ENCODE results near the gene OTUD5.
A peak's percentile ranks its signal among the peaks of the same experiment; 100 is the strongest.
"Not testable (repeated sequence)": the region's sequence is repeated elsewhere in the genome, so short reads cannot be mapped to it uniquely, and the experiment has no call there.

OTUD5 gene, protein sequence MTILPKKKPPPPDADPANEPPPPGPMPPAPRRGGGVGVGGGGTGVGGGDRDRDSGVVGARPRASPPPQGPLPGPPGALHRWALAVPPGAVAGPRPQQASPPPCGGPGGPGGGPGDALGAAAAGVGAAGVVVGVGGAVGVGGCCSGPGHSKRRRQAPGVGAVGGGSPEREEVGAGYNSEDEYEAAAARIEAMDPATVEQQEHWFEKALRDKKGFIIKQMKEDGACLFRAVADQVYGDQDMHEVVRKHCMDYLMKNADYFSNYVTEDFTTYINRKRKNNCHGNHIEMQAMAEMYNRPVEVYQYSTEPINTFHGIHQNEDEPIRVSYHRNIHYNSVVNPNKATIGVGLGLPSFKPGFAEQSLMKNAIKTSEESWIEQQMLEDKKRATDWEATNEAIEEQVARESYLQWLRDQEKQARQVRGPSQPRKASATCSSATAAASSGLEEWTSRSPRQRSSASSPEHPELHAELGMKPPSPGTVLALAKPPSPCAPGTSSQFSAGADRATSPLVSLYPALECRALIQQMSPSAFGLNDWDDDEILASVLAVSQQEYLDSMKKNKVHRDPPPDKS

DNA sequence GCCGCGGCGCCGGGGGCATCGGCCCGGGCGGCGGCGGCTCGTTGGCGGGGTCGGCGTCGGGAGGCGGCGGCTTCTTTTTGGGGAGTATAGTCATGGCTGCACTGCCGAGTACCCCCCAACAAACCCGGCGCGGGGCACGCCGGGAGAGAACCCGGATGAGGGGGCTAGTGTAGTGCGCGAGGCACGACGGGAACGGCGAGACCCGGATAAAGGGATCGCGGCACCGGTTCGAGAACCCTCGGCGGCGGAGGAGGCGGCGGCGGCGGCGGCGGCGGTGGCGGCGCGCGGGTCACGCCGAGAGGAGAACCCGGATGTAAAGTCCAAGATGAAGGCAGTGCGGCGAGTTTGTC is at the start of gene OTUD5:
OTUD5 (minus strand) TSS at position 131 of the 350 bp plus-strand sequence; CDS start at position 94, 37 bp downstream.
- DNase-seq (ENCODE audit: low spot score): peak; percentile 62

DNA sequence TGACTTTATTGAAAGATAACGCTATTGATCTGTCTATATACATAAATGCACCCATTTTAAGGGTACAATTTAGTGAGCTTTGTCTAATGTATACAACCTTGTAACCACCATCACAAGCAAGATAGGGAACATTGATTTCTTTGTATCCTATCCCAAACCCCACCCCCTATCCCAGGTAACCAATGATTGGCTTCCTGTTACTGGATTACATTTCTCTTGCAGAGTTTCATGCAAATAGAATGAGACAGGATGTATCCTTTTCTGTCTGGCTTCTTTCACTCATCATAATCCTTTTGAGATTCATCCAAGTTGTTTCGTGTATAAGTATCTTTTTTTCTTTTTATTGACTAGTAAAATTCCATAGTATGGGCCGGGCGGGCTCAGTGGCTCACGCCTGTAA is 46.3 kb upstream of the OTUD5 start:
- DNase-seq (ENCODE audit: low spot score): no peak

GRCh38 chrX:49002091-49002935 is 44.9 kb upstream of the OTUD5 start, which contains the start of gene GRIPAP1:
GRIPAP1 (minus strand) TSS chrX:49002264; CDS start chrX:49002229, 35 bp downstream.
- DNase-seq (ENCODE audit: low spot score): peak; percentile 89

DNA sequence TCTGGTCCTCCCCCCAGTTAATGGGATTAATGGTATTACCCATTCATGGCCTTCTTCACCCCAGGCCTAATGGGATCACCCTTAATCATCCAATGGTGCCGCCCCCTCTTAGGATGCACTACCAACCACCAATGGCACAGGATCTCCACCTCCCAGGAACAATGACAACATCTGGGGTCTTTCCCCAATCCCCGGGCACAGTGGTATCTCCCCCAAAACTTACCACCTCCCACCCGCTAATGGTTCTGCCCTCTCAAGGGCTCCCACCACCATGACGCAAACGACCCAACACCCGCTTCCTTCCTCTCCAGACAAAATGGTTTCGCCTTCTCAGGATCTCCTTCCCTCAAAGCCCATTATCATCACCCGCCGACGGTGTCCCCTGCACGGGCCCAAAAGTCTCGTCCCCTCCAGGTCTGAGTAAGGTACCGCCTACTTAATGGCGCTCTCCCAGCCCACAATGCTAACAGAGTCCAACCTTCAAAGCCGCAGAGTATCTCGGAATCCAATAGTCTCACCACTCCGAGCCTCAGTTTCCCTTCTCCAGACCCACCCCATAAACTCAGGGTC is 44.2 kb upstream of the OTUD5 start:
- peak; percentile 37 for DNase-seq (ENCODE audit: low spot score)

- no peak for DNase-seq (ENCODE audit: low spot score)
Observed at GRCh38 chrX:49000636-49001035, 43.2 kb upstream of the OTUD5 start.

DNA sequence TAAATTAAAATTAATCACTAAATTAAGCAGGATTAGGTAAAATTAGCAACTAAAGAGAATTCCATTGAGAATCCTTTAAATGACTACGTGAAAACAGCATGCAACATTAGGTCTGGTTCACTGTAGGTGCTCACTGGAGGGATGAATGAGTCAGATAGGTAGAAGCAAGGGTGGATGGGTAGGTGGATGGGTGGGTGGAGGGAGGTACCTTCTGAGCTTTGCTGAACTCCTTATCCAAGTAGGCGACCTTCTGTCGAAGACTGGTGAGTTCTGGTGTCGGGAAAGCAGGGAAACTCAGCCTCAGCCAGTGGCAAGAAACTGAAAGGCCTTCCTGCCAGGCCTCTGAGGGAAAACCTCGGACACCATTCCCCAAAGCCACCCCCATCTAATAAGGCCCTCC is 41.6 kb upstream of the OTUD5 start:
- DNase-seq (ENCODE audit: low spot score): no peak

- no peak for DNase-seq (ENCODE audit: low spot score)
Observed at GRCh38 chrX:48998391-48998790, 41.0 kb upstream of the OTUD5 start.

GRCh38 chrX:48997865-48998264 is 40.5 kb upstream of the OTUD5 start:
- no peak for DNase-seq (ENCODE audit: low spot score)

DNA sequence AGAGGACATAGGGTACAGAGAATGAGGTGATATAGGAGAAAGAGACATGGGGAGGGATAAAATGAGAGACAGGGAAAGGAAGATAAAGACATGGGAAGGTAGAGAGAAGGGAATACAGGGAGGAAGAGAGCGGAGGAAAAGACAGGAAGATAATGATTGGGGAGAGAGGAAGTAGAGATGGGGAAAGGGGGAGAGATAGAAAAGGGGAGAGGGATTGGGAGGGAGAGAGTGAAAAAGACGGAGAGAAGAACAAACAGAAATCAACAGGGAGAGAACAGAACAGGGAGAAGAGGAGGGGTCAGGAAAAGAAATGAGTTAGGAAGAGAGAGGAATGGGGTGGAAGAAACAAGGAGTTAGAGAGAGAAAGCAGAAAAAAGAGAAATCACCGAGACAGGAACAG is 40.0 kb upstream of the OTUD5 start:
- no peak for DNase-seq (ENCODE audit: low spot score)

- no peak for DNase-seq (ENCODE audit: low spot score)
Observed at GRCh38 chrX:48996969-48997368, 39.6 kb upstream of the OTUD5 start.

GRCh38 chrX:48992341-48992740 is 34.9 kb upstream of the OTUD5 start:
- DNase-seq (ENCODE audit: low spot score): no peak

- no peak for DNase-seq (ENCODE audit: low spot score)
Observed at GRCh38 chrX:48989483-48989882, 32.1 kb upstream of the OTUD5 start.

GRCh38 chrX:48983896-48984295 is 26.5 kb upstream of the OTUD5 start:
- no peak for DNase-seq (ENCODE audit: low spot score)

DNA sequence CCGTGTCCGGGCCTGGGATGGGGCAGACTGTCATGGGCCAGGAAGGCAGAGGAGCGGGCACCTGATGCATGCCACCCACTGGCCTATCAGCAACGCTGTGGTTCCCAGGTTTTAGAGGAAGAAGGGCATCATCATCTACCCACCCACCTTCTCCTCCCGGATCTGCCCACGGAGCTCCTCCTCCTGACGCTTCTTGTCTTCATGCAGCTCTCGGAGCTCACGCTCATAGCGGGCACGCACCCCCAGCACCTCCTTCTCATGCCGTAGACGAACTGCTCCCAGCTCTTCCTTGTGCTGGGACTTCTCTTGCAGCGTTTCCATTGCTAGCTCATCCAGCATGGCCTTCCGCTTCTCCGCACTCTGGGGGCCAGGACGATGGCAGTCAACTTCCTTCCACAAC is 25.7 kb upstream of the OTUD5 start:
- no peak for DNase-seq (ENCODE audit: low spot score)

DNA sequence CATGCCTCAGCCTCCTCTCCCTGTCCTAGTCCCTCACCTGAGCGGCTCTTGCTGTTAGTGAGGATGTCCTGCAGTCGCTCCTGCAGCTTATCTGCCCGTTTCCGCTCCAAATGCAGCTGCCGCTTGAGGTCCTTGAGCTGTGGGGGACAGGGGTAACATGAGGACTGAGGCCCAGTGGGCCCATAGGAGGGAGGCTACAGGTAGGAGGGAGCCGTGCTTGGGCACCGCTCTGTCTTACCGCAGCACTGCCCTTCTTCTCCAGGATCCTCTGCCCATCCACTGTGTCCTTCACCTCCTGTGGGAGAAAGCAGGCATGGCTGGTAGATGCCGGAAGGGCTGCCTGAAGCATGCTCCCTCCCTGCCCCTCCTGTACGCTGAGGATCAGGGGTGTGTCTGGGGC is 23.8 kb upstream of the OTUD5 start:
- no peak for DNase-seq (ENCODE audit: low spot score)

- DNase-seq (ENCODE audit: low spot score): not testable (repeated sequence)
Observed at GRCh38 chrX:48980341-48980740, 22.9 kb upstream of the OTUD5 start.

GRCh38 chrX:48978226-48978625 is 20.8 kb upstream of the OTUD5 start:
- DNase-seq (ENCODE audit: low spot score): no peak

DNA sequence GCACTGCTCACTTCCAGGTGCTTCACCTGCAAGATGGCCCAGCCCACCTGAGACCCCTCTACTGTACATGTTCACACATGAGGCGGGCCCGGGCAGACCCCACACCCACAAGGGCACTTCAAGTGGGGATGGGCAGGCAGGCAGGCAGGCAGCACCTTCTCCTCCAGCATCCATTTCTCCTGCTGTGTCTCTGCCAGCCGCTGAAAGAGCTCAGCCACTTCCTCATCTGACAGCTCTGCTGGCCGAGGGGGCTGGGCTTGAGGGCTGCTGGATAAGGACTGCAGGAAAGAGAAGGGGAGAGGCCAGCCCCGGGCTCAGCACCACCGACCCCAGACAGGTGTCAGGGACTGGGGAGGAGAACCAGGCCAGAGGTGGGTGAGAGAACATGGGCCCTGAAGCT is 18.7 kb upstream of the OTUD5 start:
- DNase-seq (ENCODE audit: low spot score): no peak

DNA sequence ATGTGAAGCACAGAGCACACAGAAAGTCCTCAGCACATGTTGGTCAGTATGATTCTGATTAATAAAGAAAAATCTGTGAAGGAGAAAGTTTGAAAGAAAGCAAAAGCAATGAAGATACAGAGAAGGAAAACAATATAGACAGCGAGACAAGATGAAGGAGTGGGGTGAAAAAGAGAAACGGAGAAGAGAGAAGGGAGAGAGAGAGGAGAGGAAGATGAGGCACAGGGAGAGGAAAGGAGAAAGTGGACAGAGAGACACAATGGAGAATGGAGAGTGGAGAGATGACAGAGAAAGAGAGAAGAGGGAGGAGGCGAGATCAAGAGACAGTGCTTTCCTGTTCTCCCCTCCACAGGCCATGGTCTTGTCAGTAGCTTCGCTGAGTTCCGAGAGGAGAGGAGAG is 18.1 kb upstream of the OTUD5 start:
- DNase-seq (ENCODE audit: low spot score): no peak

DNA sequence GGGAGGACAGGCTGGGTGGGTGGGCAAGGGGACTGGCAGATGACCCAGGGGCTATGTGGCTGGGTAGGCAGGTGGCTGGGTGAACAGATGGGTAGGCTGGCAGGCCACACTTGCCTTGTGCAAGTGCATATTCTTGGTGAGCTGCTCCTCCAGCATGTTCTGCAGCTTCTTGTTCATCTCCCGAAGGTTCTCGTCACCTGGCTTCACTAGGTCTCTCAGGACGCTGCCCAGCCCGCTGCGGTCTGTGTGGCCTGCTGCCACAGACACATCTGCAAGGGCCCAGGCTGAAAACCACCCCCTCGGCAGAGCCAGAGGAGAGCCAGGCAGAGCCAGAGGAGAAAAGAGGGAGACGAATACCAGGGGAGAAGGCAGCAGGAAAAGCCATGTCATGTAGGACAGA is 17.6 kb upstream of the OTUD5 start:
- no peak for DNase-seq (ENCODE audit: low spot score)

- no peak for DNase-seq (ENCODE audit: low spot score)
Observed at GRCh38 chrX:48974574-48974973, 17.2 kb upstream of the OTUD5 start.

GRCh38 chrX:48974033-48974432 is 16.6 kb upstream of the OTUD5 start:
- no peak for DNase-seq (ENCODE audit: low spot score)
